ENCODE measurements around the gene FTHL17. TPM values are rescaled to one million over a fixed set of nuclear protein-coding genes. Genes with fewer than 3 reads are reported as not detected.

Gene FTHL17
- total and polyA plus RNA-seq, 2 experiments from 2014 or later: not detected

DNA sequence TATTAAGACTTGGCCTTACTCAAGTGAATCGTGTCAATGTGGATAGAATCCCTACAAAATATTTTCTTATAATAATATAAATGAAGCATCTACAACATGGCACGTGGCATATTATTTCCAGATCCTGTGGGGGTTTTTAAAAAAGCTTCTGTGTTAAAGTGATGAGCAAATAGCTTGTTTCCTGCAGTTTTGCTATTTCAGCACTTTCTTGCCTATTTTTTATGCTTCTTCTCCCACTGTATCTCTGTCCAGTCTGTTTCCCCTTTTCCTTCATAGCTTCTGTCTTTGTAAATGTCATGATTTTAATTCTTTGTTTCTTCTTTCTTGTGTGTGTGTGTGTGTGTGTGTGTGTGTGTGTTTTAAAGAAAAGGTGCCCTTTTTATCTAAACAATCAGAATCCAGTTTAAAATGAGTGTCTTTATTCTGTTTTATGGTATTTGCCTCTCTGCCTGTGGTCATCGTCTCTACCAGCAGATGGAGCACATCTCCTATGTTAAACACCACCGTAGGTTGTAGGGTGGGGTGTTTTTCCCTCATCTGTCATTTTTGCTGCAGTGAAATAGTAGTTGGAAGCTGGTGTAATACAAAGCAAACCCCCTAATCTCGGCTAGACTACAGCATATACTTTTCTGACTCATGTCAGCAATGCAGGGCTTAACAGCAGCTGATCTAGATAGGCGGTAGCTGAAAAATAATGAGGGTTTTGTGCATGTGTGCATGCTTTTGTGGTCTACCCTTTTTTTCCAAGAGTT is 33.1 kb downstream of the FTHL17 start:
- no peak overlapping the region for H3K4me3 ChIP-seq
- no peaks in the 10 kb centered on the region for H3K9me2 ChIP-seq (ENCODE audit: insufficient read depth)
- no peak overlapping the region for H3K9ac ChIP-seq
- no peak overlapping the region for H3K4me2 ChIP-seq (ENCODE audit: unreplicated experiment)
- no peak overlapping the region for H2AFZ ChIP-seq
- in situ Hi-C loops (cut with MboI): no loop called here
- no peaks in the 10 kb centered on the region for H3K36me3 ChIP-seq (ENCODE audit: low read depth)
- no peak overlapping the region for H3K27ac ChIP-seq
- DNase-seq: peak; percentile 45
- no peak for TF ChIP-seq EZH2 (IDR thresholded peaks at IDR 0.05; ENCODE audit: insufficient read depth, poor library complexity, severe bottlenecking)
- no peak for TF ChIP-seq EZH2phosphoT487 (IDR thresholded peaks at IDR 0.05; ENCODE audit: insufficient read depth, low read depth)
- H3K9me3 ChIP-seq (ENCODE audit: low read depth): no peaks in the 10 kb centered on the region
- no peaks in the 10 kb centered on the region for H3K4me1 ChIP-seq (ENCODE audit: insufficient read depth)
- WGBS, 2 experiments (ENCODE audit: low coverage in 1 of 2, low lambda C conversion rate in 2 of 2, missing lambda C conversion rate in 2 of 2): 3 to 4% methylated on average over 6 of the region's 6 CpGs
- H4K20me1 ChIP-seq (ENCODE audit: insufficient read depth): no peaks in the 10 kb centered on the region
- H3K79me2 ChIP-seq (ENCODE audit: insufficient read depth): no peaks in the 10 kb centered on the region
- no peaks in the 10 kb centered on the region for H3F3A ChIP-seq (ENCODE audit: insufficient read depth)
- H3K27me3 ChIP-seq (replicated peaks; ENCODE audit: insufficient read depth): no peaks in the 10 kb centered on the region

DNA sequence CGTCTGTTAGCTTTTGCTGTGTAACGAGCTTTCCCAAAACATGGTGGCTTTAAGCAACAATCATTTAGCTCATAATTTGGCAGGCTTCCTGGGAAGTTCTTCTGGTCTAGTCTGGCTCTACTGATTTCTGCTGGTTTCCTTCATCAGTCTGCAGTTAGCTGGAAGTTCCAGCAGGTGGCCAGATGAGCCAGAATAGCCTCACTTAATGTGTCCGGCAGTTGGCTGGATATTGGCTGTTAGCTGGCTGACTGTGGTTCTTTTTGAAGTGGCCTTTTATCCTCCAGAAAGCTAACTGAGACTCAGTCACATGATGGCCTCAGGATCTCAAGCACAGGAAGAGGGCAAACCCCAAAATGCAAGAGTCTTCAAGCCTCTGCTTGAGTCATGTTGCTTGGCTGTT is 34.9 kb downstream of the FTHL17 start:
- no peaks in the 10 kb centered on the region for H3K36me3 ChIP-seq (ENCODE audit: low read depth)
- no peak overlapping the region for H2AFZ ChIP-seq
- no peaks in the 10 kb centered on the region for H3K9me3 ChIP-seq (ENCODE audit: low read depth)
- H4K20me1 ChIP-seq (ENCODE audit: insufficient read depth): no peaks in the 10 kb centered on the region
- H3K4me2 ChIP-seq (ENCODE audit: unreplicated experiment): no peak overlapping the region
- H3K27ac ChIP-seq: no peak overlapping the region
- 15 to 23% methylated on average over 3 of the region's 3 CpGs for WGBS, 2 experiments (ENCODE audit: low coverage in 1 of 2, low lambda C conversion rate in 2 of 2, missing lambda C conversion rate in 2 of 2)
- H3K79me2 ChIP-seq (ENCODE audit: insufficient read depth): no peaks in the 10 kb centered on the region
- H3K4me3 ChIP-seq: no peak overlapping the region
- no peaks in the 10 kb centered on the region for H3K4me1 ChIP-seq (ENCODE audit: insufficient read depth)
- DNase-seq: peak; percentile 65
- H3K27me3 ChIP-seq (replicated peaks; ENCODE audit: insufficient read depth): no peaks in the 10 kb centered on the region
- no peaks in the 10 kb centered on the region for H3F3A ChIP-seq (ENCODE audit: insufficient read depth)
- no peaks in the 10 kb centered on the region for H3K9me2 ChIP-seq (ENCODE audit: insufficient read depth)
- TF ChIP-seq EZH2phosphoT487 (IDR thresholded peaks at IDR 0.05; ENCODE audit: insufficient read depth, low read depth) (no peak), EZH2 (IDR thresholded peaks at IDR 0.05; ENCODE audit: insufficient read depth, poor library complexity, severe bottlenecking) (no peak)
- in situ Hi-C loops (cut with MboI): no loop called here
- H3K9ac ChIP-seq: no peak overlapping the region

DNA sequence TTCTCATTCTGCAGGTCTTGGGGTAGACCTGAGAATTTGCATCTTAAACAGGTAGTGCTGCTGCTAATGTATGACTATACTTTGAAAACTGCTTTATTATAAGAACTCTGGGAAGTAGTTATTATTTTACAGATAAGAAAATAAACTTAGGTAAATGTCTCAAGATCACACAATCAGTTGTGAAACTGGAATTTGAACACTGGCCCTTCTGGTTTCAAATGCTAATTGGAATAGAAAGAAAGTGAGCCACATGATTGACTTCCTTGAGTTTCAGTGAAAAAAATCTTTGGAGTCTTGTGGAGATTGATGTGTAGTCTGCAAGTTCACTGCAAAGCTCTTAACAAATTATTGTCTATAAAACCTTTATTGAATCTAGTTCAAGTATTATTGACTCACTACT is 44.5 kb downstream of the FTHL17 start:
- no peak for TF ChIP-seq EZH2phosphoT487 (IDR thresholded peaks at IDR 0.05; ENCODE audit: insufficient read depth, low read depth)
- no peak for TF ChIP-seq EZH2 (IDR thresholded peaks at IDR 0.05; ENCODE audit: insufficient read depth, poor library complexity, severe bottlenecking)
- Histone ChIP-seq H3K9ac (no peak overlapping the region), H3K9me3 (ENCODE audit: low read depth) (no peaks in the 10 kb centered on the region), H3K4me3 (no peak overlapping the region), H3K79me2 (ENCODE audit: insufficient read depth) (no peaks in the 10 kb centered on the region), H3K4me2 (ENCODE audit: unreplicated experiment) (no peak overlapping the region), H4K20me1 (ENCODE audit: insufficient read depth) (no peaks in the 10 kb centered on the region), H3K27me3 (replicated peaks; ENCODE audit: insufficient read depth) (no peaks in the 10 kb centered on the region), H2AFZ (no peak overlapping the region), H3K9me2 (ENCODE audit: insufficient read depth) (no peaks in the 10 kb centered on the region), H3K36me3 (ENCODE audit: low read depth) (no peaks in the 10 kb centered on the region), H3K4me1 (ENCODE audit: insufficient read depth) (no peaks in the 10 kb centered on the region), H3K27ac (no peak overlapping the region), H3F3A (ENCODE audit: insufficient read depth) (no peaks in the 10 kb centered on the region)
- no peak for DNase-seq
- in situ Hi-C loops (cut with MboI): no loop called here

- 32 to 58% methylated on average over 1 of the region's 1 CpG for WGBS, 2 experiments (ENCODE audit: low coverage in 1 of 2, low lambda C conversion rate in 2 of 2, missing lambda C conversion rate in 2 of 2)
- Histone ChIP-seq H3K4me2 (ENCODE audit: unreplicated experiment) (no peak overlapping the region), H3K27ac (no peak overlapping the region), H3F3A (ENCODE audit: insufficient read depth) (no peaks in the 10 kb centered on the region), H3K9me3 (ENCODE audit: low read depth) (no peaks in the 10 kb centered on the region), H3K36me3 (ENCODE audit: low read depth) (no peaks in the 10 kb centered on the region), H3K4me3 (no peak overlapping the region), H4K20me1 (ENCODE audit: insufficient read depth) (no peaks in the 10 kb centered on the region), H3K9ac (no peak overlapping the region), H2AFZ (no peak overlapping the region), H3K27me3 (replicated peaks; ENCODE audit: insufficient read depth) (no peaks in the 10 kb centered on the region), H3K79me2 (ENCODE audit: insufficient read depth) (no peaks in the 10 kb centered on the region), H3K9me2 (ENCODE audit: insufficient read depth) (no peaks in the 10 kb centered on the region), H3K4me1 (ENCODE audit: insufficient read depth) (no peaks in the 10 kb centered on the region)
- in situ Hi-C loops (cut with MboI): no loop called here
- TF ChIP-seq EZH2phosphoT487 (IDR thresholded peaks at IDR 0.05; ENCODE audit: insufficient read depth, low read depth) (no peak), EZH2 (IDR thresholded peaks at IDR 0.05; ENCODE audit: insufficient read depth, poor library complexity, severe bottlenecking) (no peak)
- no peak for DNase-seq
These were observed 47.0 kb downstream of the FTHL17 start for GRCh38 chrX:31024866-31025265.
